Esophagus muscularis mucosa (tissue), 3 donors: ENCODE measurements around the gene GPR63.

Experiments
- CTCF ChIP-seq, 3 experiments: fragments of 200-600 bp in 2 of 3; fragments of 450-650 bp in 1 of 3; sonication (generic) in 2 of 3; IDR thresholded peaks; one replicate each; pipeline ENCODE4 v1.5.1; 2017 to 2019; ENCODE audit warnings: antibody characterized with exemption in 3 of 3, mild to moderate bottlenecking in 2 of 3, moderate library complexity in 1 of 3
- POLR2A ChIP-seq: fragments of 450-650 bp; IDR thresholded peaks from one replicate; pipeline ENCODE4 v1.6.1; 2017; ENCODE audit warnings: antibody characterized with exemption, moderate library complexity, mild to moderate bottlenecking, low read depth

- TF ChIP-seq CTCF (IDR thresholded peaks at IDR 0.05) (no peak), POLR2A (no peak)
Measured at GRCh38 chr6:96809119-96809518, 28.2 kb downstream of the GPR63 start.
